ENCODE data around the gene SNED1.

SNED1 gene

DNA sequence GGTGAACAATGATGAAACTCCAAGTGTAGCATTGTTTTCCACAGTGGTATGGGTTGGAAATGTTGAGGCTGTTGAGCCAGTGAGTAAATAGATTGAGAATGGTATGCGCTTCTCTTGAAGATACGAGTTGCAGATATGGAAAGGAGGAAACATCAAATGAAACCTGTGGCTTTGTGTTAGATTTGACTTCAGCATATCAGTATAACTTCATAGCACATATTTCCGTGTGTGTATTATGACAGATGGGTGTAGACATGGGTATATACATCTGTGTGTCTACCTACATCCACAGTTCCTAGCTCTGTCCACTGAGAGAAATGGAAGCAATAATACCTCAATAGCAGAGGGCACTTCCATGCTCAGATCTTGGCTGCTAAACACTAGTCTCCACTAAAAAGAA lies 8.0 kb downstream of the SNED1 start:
- DNase-seq (ENCODE audit: low spot score) = no peak

DNA sequence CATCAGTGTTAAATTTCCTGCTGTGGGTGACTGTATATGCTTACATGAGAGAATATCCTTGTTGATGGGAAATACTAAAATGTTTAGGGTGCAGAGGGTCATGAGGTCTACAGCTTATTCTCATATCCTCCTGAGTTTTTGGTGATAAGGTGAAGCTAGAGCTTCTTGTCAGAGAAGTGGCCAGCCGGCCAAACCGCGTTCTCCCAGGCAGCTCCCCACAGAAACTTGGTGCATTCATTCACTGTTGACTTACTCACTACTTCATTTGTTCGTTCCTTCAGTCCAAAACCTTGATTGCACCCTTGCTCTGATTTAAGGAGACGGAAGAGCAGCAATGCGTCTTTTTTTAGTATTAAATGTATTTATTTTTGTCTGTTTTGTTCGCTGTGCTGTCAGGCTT lies 8.7 kb downstream of the SNED1 start:
- DNase-seq (ENCODE audit: low spot score) = no peak

DNA sequence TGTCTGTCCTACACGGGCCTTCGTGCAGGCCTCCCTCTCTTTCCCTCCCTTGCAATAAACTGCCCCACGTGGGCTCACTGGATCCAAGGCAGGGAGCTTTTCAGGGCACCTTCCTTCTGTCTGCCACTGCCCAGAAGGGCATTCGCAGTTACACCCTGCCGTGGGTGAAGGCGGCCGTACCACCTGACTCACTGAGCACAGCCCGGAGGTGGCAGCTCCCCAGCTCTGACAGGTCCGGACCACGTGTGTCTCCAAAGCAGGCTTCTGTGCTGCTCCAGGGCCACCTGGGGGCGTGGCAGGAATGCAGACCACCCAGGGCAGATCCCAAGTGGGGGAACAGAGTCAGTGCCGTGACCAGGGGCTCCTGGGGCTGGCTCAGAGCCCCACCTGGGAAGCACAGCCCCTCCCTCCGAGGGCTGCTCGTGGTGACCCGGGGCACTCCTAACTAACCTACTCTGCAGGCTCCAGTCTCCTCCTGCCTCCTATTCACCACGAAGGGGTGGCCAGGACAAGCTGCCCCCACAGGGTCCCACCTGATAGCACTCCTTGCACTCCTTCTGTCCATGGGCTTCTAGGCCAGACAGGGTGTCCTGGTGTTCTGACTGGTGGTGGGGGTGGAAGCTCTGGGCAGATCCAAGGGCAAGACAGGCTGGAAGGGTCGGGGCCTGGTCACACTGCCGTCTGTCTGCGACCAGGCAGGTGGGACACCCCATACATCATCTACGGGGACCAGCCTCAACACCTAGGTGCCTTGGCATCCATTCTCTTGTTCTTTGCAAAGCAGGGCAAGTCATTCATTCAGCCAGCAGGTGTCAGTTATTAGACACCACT lies 9.7 kb downstream of the SNED1 start:
- DNase-seq (ENCODE audit: low spot score) = no peak

DNA sequence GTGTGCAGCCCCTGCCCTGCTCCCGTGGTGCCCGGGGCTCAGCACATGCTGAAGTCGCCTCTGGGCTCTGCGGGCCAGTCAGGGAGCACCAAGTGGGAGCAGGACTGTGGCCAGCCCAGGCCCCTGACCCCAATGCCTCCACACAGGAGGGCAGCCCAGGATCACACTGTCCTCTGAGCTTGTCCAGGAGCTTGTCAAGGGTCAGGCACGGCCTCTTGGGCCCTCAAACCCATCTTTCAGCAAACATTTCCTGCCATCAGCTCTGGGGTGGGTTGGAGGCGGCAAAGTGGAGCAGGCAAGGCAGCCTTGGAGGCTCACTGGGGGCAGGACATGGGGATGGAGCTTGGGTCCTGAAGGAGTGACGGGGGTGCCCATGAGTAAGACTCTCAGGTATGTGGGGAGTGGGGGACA lies 10.3 kb downstream of the SNED1 start:
- DNase-seq (ENCODE audit: low spot score) = no peak

DNA sequence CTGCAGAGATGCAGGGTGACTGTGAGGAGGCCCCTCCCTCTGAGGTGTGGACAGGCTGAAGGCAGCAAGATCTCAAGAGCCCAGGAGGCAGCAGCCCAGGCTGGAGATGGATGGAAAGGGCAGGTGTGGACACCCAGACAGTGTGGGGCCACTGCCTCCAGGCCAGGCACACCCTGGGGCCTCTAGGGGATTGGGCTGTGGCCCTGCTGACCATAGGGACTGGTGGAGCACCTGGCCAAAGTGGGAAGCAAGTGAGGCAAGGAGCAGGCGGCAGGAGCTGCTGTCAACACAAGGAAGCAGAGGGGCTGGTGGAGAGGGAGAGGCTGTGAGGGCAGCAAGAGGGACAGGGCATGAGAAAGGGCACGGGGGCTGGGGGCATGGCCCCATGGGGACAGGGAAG lies 10.8 kb downstream of the SNED1 start:
- no peak for DNase-seq (ENCODE audit: low spot score)

DNA sequence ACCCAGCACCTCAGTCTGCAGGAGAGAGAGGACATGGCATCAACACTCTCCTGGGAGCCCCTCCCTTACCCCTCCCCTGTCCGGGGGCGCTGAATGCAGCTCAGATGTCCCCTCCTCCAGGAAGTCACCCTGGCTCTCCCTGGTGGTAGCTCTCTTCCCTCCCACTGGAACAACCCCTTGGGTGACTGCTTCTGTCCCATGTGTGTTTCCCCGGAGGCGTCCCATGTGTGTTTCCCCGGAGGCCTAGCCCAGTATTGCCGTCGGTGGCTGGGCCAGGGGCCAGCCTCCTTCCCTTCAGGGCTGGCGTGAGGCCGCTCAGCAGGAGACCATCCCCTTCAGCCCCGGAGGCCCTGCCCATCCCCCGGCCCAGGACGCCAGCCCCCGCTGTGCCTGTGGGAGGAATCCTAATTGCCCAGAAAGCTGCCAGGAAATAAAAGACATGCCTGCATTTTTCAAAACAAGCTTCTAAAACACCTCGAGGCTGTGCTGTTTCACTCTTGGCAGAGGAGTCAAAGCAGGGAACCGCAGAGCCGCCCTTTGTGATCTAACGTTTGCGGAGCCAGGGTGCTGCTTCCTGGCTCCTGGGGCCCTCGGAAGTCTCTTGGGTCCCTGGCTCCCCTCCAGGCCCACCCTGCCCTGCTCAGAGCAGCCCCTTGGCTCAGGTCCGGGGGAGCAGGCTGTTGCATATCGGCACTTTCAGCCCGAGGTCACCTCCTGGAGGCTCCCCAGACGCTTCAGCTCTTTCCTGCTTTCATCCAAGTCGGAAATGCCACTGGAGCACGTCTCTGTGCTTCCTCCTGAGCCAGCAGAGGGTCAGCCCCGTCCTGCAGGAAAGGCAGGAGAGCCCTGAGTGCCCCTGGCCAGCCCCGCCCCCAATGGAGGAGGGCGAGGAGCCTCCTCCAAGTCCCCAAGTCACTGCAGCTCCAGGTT lies 11.4 kb downstream of the SNED1 start:
- DNase-seq (ENCODE audit: low spot score) = peak; percentile 70

GRCh38 chr2:241010531-241011295 lies 12.3 kb downstream of the SNED1 start:
- DNase-seq (ENCODE audit: low spot score) = no peak

DNA sequence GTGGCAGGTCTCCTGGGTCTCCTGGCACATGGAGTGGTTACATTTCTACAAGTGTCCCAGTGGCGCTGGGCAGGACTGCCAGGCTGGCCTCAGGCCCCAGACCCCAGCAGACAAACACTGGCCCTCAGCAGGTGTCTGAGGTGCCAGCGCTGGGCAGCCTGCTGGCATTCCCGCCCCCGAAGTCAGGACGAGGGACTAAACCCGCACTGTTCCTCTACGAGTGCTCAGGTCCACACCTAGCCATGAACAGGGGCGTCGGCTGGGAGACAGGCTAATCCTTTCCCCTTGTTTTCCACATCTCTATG lies 12.8 kb downstream of the SNED1 start:
- no peak for DNase-seq (ENCODE audit: low spot score)

DNA sequence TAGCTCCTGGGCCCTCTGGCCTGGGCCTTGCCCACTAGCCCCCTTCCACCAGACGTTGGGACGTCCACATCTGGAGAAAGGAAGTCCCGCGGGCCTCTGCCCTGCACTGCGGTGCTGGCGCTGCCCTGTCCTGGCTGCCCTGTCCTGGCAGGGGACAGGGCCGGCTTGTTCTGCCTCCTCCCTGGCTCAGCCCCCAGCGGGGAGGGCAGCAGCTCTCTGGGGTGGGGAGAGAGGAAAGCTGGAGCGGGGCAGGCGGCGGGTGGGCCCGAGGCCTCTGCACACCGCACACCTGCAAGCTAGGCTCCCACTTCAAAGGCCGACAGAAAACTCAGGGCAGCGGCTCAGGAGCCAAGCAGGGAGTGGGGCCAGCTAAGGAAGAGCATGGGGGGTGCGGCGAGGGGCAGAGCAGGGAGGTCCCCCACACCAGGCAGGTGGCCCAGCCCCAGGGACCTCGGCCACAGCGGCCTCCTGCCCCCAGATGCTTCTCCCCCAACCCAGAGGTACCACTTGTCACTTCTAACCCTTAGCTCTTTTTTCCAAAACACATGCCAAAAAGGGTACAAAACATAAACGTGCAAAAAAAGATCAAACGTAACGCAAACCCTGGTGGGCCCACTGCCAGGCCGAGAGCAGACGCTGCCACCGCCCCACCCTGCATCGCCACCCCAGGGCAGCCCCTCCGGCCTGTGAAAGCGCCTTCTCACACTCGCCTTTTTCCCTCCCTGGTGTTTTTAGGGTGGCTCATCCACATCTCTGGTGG lies 13.5 kb downstream of the SNED1 start:
- DNase-seq (ENCODE audit: low spot score) = no peak

DNA sequence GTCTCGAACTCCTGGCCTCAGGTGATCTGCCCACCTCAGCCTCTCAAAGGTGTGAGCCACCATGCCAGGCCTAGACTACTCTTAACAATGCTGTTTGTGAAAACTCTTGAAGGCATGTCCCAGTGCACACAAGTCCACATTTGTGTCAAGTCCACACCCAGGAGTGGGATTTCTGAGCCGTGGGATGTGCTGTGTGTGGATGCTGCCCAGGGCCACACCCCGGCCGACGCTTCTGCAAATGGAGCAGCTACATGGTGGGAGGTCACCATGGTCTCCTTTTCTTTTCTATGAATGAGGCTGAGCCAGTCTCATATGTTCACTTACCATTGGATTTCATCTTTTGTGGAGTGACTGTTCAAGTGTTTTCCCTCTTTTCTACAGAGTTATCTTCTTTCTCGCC lies 15.8 kb downstream of the SNED1 start:
- DNase-seq (ENCODE audit: low spot score) = no peak

- DNase-seq (ENCODE audit: low spot score) = no peak
Measured at GRCh38 chr2:241014764-241015163, 16.3 kb downstream of the SNED1 start.

GRCh38 chr2:241015439-241015838 lies 17.0 kb downstream of the SNED1 start:
- no peak for DNase-seq (ENCODE audit: low spot score)

DNA sequence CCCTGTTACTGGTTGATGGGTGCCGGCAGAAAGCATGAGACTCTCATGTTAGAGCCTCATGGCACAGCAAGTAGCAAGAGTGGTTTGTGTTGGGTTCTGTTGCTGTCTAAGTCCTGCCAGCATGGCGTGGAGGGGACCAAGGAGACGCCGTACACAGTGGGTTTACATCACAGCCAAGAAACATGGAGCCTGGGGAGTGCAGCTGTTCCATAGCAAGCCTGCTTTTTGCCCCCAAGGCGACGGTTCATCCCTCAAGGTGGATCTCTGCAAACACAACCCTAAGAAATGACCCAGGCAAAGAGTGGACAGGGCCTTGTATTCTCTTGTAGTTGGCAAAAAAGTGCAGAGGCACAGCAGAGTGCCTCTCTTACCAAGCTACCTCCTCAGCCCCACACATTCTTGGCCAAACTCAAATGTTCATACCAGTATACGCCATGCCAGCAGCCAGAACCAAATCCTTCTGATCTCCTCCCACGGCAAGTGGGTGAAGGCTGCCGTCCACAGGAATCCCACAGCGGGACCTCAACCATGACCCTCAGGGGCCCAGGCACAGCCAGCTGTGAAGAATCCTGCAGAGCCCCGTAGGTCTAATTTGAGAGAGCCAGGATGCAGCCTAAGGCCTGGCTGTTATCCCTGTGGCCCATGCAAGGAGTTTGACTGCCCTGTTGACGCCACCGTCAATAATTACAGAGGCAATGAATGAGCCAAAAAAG lies 19.0 kb downstream of the SNED1 start:
- DNase-seq (ENCODE audit: low spot score) = no peak

GRCh38 chr2:241018051-241018891 lies 19.9 kb downstream of the SNED1 start:
- no peak for DNase-seq (ENCODE audit: low spot score)

- no peak for DNase-seq (ENCODE audit: low spot score)
Measured at GRCh38 chr2:241019441-241020139, 21.2 kb downstream of the SNED1 start.

GRCh38 chr2:241020201-241020600 lies 21.8 kb downstream of the SNED1 start:
- DNase-seq (ENCODE audit: low spot score) = no peak

DNA sequence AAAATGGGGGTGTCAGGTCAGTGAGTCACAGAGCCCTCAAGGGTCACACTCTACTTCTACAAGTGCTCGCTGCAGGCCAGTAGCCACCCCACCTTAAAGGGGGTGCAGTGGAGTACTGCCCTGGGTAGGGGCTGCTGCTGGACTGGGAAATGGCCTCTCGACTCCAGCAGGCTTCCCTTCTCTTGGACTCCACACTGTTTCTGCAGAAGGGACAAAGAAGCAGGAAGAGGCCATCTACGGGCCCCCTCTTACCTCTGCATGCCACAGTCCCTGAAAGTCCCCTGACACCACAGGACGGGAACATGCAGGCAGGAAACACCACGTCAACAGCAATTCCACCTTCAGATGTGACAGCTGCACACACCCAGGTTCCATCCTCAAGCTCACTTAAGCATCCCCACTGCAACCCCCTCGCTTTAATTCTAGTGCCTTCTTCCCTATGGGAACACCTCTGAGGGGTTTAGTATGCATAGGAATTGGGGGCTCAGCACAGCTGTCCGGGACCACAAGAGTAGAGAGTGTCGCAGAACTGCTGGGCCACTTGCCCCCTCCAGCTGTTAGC lies 22.3 kb downstream of the SNED1 start:
- no peak for DNase-seq (ENCODE audit: low spot score)

- no peak for DNase-seq (ENCODE audit: low spot score)
Measured at GRCh38 chr2:241025639-241026038, 27.2 kb downstream of the SNED1 start.

- DNase-seq (ENCODE audit: low spot score) = no peak
Measured at GRCh38 chr2:241029599-241030332, 31.3 kb downstream of the SNED1 start.

Measured in kidney capillary endothelial cell (primary cell).